GM12878 (cell line): Measurements from ENCODE around the gene KLHDC8A. TPM values are rescaled to one million over a fixed set of nuclear protein-coding genes. Genes with fewer than 3 reads are reported as not detected.

Experiments used
- EGR1 ChIP-seq, 2 experiments: IDR thresholded peaks; 1 replicate in 1 of 2; 2 replicates in 1 of 2; pipeline ENCODE4 v1.6.1; 2011 to 2012; ENCODE audit warnings: low read depth in 2 of 2, low read length in 2 of 2, borderline replicate concordance in 1 of 2, mild to moderate bottlenecking in 1 of 2, moderate library complexity in 1 of 2
- FOXM1 ChIP-seq: IDR thresholded peaks from 2 replicates; pipeline ENCODE4 v1.6.1; 2012; ENCODE audit warnings: low read depth, mild to moderate bottlenecking, inconsistent platforms, low read length, moderate library complexity
- HDGF ChIP-seq: fragments of 450-650 bp; IDR thresholded peaks from 2 replicates; pipeline ENCODE4 v1.6.1; 2016; ENCODE audit warnings: antibody characterized with exemption
- MEF2A ChIP-seq: IDR thresholded peaks from 2 replicates; pipeline ENCODE4 v1.6.1; 2011; ENCODE audit warnings: low read depth, mild to moderate bottlenecking, low read length, moderate library complexity; ENCODE audit not compliant: insufficient read depth
- MTA3 ChIP-seq: IDR thresholded peaks from 2 replicates; pipeline ENCODE4 v1.6.1; 2012; ENCODE audit warnings: low read length, inconsistent platforms, borderline replicate concordance
- NBN ChIP-seq: fragments of 450-650 bp; IDR thresholded peaks from 2 replicates; pipeline ENCODE4 v1.6.1; 2016
- NR2F1 ChIP-seq: fragments of 450-650 bp; conservative IDR thresholded peaks from 2 replicates; pipeline ENCODE4 v1.6.1; 2017; ENCODE audit warnings: mild to moderate bottlenecking
- POLR2AphosphoS5 ChIP-seq: IDR thresholded peaks from 2 replicates; pipeline ENCODE4 v1.6.1; 2011; ENCODE audit warnings: mild to moderate bottlenecking, low read length, inconsistent platforms
- RBBP5 ChIP-seq: fragments of 200-600 bp; sonication (generic); conservative IDR thresholded peaks from 2 replicates; pipeline ENCODE4 v1.6.1; 2016
- RELA ChIP-seq: fragments of 450-650 bp; IDR thresholded peaks from 2 replicates; pipeline ENCODE4 v1.8.0; 2014; ENCODE audit warnings: borderline replicate concordance; ENCODE audit not compliant: partially characterized antibody
- RFX5 ChIP-seq: IDR thresholded peaks from 2 replicates; pipeline ENCODE4 v1.6.1; 2011; ENCODE audit warnings: low read depth, low read length, improper control_type of control experiment
- SMAD1 ChIP-seq: fragments of 450-650 bp; IDR thresholded peaks from 2 replicates; pipeline ENCODE4 v1.6.1; 2018; ENCODE audit warnings: mild to moderate bottlenecking, low read depth; ENCODE audit not compliant: partially characterized antibody
- SMAD5 ChIP-seq: IDR thresholded peaks from 2 replicates; pipeline ENCODE4 v1.6.1; 2016; ENCODE audit warnings: antibody characterized with exemption, low read depth
- TCF12 ChIP-seq: IDR thresholded peaks from 2 replicates; pipeline ENCODE4 v1.6.1; 2011; ENCODE audit warnings: low read depth, mild to moderate bottlenecking, low read length
- YBX1 ChIP-seq: fragments of 450-650 bp; IDR thresholded peaks from 2 replicates; pipeline ENCODE4 v1.6.1; 2016; ENCODE audit warnings: antibody characterized with exemption
- polyA plus RNA-seq, 11 experiments: library from polyadenylated mRNA; depleted of rRNA in 4 of 11; unstranded in 6 of 11; stranded (reverse) in 5 of 11; fragments of >200 nt; fragmentation: Nextera tagmentation in 4 of 11; fragmentation: Illumina TruSeq in 1 of 11; extraction: Ambion mirVana in 4 of 11; extraction: Trizol in 1 of 11; gene quantifications; 1 replicate in 1 of 11; 2 replicates in 10 of 11; pipeline versions ENCODE4 v1.2.1 to v1.2.3, GENCODE V29; 2011 to 2016; ENCODE audit warnings: inconsistent platforms in 2 of 11, missing spikeins in 2 of 11, low read depth in 1 of 11
- total RNA-seq, 4 experiments: library from RNA; depleted of rRNA in 3 of 4; stranded (reverse); fragments of >200 nt in 3 of 4; fragmentation: Illumina TruSeq in 1 of 4; extraction: Trizol in 1 of 4; gene quantifications; 2 replicates each; pipeline versions ENCODE4 v1.2.1 to v1.2.3, GENCODE V29; 2013 to 2021
- TF ChIP-seq, protein P1 (sequence below): fragments of 450-650 bp; IDR thresholded peaks from 2 replicates; pipeline ENCODE4 v1.6.1; 2017; ENCODE audit warnings: mild to moderate bottlenecking, moderate library complexity
- TF ChIP-seq, protein P2 (sequence below): fragments of 450-650 bp; IDR thresholded peaks from 2 replicates; pipeline ENCODE4 v1.6.1; 2017; ENCODE audit warnings: mild to moderate bottlenecking, moderate library complexity
- TF ChIP-seq, protein P3 (sequence below): fragments of 450-650 bp; conservative IDR thresholded peaks from 2 replicates; pipeline ENCODE4 v1.6.1; 2017; ENCODE audit warnings: mild to moderate bottlenecking, moderate library complexity

Gene KLHDC8A
- total and polyA plus RNA-seq, 10 of the 15 experiments (the other 5 are each of a cell fraction or from before 2014, with no cell fraction given): not detected

DNA sequence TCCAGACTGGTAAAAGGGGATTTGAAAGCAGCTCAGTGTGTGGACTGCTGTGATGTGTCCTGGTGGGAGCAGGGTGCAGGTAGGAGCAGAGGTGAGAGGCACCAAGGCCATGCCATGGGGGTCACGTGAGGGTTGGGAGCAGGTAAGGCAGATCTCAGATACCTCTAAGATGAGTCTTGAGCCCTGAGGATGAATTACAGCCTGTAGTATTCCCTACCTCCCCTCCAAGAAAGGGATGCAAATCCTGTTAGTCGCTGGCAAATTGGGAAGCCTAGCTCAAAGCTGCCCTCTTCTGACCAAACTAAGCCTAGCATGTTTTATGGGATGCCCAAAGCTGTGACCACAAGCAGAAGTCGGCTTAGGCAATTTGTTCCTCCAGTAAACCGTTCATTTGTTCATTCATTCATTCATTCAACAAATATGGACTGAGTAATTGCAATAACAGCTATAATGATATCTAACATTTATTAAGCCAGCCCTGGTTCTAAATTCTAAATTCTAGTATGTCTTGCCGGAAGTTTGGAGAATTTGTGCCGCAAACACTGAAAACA, 31.3 kb downstream of the KLHDC8A start (continued):
- TF ChIP-seq, protein P1, sequence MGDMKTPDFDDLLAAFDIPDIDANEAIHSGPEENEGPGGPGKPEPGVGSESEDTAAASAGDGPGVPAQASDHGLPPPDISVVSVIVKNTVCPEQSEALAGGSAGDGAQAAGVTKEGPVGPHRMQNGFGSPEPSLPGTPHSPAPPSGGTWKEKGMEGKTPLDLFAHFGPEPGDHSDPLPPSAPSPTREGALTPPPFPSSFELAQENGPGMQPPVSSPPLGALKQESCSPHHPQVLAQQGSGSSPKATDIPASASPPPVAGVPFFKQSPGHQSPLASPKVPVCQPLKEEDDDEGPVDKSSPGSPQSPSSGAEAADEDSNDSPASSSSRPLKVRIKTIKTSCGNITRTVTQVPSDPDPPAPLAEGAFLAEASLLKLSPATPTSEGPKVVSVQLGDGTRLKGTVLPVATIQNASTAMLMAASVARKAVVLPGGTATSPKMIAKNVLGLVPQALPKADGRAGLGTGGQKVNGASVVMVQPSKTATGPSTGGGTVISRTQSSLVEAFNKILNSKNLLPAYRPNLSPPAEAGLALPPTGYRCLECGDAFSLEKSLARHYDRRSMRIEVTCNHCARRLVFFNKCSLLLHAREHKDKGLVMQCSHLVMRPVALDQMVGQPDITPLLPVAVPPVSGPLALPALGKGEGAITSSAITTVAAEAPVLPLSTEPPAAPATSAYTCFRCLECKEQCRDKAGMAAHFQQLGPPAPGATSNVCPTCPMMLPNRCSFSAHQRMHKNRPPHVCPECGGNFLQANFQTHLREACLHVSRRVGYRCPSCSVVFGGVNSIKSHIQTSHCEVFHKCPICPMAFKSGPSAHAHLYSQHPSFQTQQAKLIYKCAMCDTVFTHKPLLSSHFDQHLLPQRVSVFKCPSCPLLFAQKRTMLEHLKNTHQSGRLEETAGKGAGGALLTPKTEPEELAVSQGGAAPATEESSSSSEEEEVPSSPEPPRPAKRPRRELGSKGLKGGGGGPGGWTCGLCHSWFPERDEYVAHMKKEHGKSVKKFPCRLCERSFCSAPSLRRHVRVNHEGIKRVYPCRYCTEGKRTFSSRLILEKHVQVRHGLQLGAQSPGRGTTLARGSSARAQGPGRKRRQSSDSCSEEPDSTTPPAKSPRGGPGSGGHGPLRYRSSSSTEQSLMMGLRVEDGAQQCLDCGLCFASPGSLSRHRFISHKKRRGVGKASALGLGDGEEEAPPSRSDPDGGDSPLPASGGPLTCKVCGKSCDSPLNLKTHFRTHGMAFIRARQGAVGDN: no peak
- TF ChIP-seq MEF2A: no peak
- TF ChIP-seq POLR2AphosphoS5: no peak
- no peak for TF ChIP-seq TCF12
- no peak for TF ChIP-seq SMAD1
- no peak for TF ChIP-seq SMAD5
- TF ChIP-seq RBBP5: no peak
- no peak for TF ChIP-seq EGR1 (IDR thresholded peaks at IDR 0.05; ENCODE audit: borderline replicate concordance in 1 of 2, low read depth in 2 of 2, low read length in 2 of 2)
- no peak for TF ChIP-seq RFX5
- TF ChIP-seq YBX1: no peak
- peak; percentile 37; the same call in 1 of the 2 replicates for TF ChIP-seq FOXM1
- TF ChIP-seq NBN: peak; percentile 81
- TF ChIP-seq NR2F1: no peak
- TF ChIP-seq RELA: no peak
- TF ChIP-seq, protein P2, sequence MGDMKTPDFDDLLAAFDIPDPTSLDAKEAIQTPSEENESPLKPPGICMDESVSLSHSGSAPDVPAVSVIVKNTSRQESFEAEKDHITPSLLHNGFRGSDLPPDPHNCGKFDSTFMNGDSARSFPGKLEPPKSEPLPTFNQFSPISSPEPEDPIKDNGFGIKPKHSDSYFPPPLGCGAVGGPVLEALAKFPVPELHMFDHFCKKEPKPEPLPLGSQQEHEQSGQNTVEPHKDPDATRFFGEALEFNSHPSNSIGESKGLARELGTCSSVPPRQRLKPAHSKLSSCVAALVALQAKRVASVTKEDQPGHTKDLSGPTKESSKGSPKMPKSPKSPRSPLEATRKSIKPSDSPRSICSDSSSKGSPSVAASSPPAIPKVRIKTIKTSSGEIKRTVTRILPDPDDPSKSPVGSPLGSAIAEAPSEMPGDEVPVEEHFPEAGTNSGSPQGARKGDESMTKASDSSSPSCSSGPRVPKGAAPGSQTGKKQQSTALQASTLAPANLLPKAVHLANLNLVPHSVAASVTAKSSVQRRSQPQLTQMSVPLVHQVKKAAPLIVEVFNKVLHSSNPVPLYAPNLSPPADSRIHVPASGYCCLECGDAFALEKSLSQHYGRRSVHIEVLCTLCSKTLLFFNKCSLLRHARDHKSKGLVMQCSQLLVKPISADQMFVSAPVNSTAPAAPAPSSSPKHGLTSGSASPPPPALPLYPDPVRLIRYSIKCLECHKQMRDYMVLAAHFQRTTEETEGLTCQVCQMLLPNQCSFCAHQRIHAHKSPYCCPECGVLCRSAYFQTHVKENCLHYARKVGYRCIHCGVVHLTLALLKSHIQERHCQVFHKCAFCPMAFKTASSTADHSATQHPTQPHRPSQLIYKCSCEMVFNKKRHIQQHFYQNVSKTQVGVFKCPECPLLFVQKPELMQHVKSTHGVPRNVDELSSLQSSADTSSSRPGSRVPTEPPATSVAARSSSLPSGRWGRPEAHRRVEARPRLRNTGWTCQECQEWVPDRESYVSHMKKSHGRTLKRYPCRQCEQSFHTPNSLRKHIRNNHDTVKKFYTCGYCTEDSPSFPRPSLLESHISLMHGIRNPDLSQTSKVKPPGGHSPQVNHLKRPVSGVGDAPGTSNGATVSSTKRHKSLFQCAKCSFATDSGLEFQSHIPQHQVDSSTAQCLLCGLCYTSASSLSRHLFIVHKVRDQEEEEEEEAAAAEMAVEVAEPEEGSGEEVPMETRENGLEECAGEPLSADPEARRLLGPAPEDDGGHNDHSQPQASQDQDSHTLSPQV: no peak
- TF ChIP-seq MTA3: no peak
- TF ChIP-seq HDGF: peak; percentile 96
- TF ChIP-seq, protein P3, sequence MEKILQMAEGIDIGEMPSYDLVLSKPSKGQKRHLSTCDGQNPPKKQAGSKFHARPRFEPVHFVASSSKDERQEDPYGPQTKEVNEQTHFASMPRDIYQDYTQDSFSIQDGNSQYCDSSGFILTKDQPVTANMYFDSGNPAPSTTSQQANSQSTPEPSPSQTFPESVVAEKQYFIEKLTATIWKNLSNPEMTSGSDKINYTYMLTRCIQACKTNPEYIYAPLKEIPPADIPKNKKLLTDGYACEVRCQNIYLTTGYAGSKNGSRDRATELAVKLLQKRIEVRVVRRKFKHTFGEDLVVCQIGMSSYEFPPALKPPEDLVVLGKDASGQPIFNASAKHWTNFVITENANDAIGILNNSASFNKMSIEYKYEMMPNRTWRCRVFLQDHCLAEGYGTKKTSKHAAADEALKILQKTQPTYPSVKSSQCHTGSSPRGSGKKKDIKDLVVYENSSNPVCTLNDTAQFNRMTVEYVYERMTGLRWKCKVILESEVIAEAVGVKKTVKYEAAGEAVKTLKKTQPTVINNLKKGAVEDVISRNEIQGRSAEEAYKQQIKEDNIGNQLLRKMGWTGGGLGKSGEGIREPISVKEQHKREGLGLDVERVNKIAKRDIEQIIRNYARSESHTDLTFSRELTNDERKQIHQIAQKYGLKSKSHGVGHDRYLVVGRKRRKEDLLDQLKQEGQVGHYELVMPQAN: no peak
